ENCODE measurements around the gene TPST1. TPM values are rescaled to one million over a fixed set of nuclear protein-coding genes. Genes with fewer than 3 reads are reported as not detected.

Gene TPST1
- 44.7 and 69.1 TPM in 2 replicates for total RNA-seq

GRCh38 chr7:66204822-66205740, at the start of gene TPST1:
TPST1 (plus strand) TSS chr7:66205334; CDS start chr7:66240426, 35,092 bp downstream.

Other genes starting within 250 kb of the TPST1 start
- 11.3 and 12.7 TPM in 2 replicates for gene GUSB, start 223.1 kb upstream of the TPST1 start, total RNA-seq
- 45.1 and 90.9 TPM in 2 replicates for gene ASL, start 129.5 kb upstream of the TPST1 start, total RNA-seq
- gene CRCP, start 90.5 kb upstream of the TPST1 start, total RNA-seq = 20.5 and 22.0 TPM in 2 replicates

All from regular cardiac myocyte (primary cell).